DMS 273 (cell line): Measurements from ENCODE around the gene FREY1.

Experiments used
- DNase-seq: peaks from one replicate; lab custom pipeline; 2025; ENCODE audit not compliant: unreplicated experiment; lab: John Stamatoyannopoulos, UW

Gene FREY1

GRCh38 chr11:45872651-45873356, 34.3 kb downstream of the FREY1 start:
- peak; percentile 77 for DNase-seq

DNA sequence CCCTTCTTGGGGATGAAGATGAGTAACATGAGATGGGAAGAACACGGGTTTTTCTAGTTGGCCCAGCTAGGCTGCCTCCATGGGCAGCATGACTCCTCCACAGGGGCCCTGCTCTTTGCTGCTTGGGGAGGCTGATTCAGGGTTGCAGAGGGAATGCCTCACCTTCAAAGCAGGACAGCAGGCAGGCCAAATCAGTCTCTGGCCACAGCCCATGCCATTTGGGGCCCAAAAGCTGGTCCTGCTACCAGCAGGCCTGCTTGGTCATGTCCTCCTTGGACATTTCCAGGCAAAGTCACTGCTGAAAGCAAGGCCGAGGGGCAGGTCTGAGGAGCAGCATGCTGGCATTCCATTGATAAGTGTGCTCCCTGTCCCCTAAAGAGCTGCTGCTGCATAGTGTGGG, 35.4 kb downstream of the FREY1 start:
- no peak for DNase-seq

DNA sequence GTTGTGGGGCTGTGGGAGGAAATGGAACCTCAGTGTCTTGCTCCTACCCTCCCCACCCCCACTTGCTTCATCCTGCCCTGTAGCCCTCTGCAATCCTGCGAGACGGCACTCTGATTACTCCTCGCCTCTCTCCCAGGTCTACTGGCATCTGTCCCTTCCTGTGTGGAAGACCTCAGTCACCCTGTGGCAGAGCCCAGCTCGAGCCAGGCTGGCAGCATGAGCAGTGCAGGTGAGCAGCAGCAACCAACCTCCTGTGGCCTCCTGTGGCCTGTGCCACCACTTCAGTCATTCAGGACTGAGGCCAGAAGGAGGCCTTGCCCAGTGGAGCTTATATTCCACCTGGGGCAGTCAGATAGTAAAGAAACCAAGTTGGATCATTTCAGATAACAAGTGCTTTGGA, 36.4 kb downstream of the FREY1 start:
- DNase-seq: no peak

- DNase-seq: no peak
These were observed 37.5 kb downstream of the FREY1 start for GRCh38 chr11:45869551-45869950.

- no peak for DNase-seq
These were observed 43.0 kb downstream of the FREY1 start for GRCh38 chr11:45864041-45864440.

DNA sequence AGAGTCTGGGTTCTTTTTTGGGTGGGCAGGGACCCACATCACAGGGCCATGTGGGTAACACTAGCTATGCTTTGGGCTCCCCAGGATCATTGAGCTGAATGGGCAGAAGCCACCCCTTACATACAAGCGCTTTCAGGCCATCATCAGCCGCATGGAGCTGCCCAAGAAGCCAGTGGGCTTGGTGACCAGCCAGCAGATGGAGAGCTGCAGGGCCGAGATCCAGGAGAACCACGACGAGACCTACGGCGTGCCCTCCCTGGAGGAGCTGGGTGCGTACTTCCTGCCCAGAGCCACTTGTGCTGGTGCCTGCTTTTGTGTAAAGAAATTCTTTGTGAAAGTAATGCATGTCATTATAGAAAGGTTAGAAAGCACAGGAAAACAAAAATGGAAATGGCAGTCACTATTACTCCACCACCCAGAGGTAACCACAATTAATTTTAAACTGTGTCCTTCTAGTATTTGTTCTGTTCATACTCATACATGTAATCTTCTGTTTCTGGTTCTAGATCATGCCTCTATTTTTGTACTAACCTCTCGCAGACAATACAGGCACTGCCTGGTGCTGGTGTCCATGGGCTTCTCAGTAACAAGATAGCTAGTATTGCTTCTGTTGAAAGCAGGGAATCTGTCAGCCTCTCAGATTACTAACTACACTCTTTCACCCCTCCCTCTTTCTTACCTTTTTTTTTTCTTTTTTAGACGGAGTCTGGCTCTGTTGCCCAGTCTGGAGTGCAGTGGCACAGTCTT, 46.1 kb downstream of the FREY1 start:
- DNase-seq: no peak

DNA sequence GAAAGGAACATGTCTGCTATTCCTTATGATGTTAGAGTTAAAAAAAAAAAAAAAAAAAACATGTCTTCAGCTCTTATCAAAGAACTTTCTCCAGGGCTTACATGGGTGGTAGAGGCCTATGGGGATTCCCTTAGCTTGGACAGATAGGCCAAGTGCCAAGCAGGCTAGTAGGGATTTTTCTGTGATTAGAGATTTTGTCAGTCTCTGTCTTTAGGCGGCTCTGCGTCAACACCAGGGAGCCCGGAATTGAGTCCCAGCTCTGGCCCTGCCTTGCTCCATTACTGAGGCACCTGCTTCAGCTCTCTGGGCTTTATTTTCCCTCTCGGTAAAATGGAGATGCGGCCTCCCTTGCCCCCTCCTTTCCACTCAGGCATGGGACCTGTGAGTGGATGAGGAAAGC, 46.7 kb downstream of the FREY1 start:
- DNase-seq: no peak

GRCh38 chr11:45859661-45860140, 47.4 kb downstream of the FREY1 start:
- peak; percentile 93 for DNase-seq

DNA sequence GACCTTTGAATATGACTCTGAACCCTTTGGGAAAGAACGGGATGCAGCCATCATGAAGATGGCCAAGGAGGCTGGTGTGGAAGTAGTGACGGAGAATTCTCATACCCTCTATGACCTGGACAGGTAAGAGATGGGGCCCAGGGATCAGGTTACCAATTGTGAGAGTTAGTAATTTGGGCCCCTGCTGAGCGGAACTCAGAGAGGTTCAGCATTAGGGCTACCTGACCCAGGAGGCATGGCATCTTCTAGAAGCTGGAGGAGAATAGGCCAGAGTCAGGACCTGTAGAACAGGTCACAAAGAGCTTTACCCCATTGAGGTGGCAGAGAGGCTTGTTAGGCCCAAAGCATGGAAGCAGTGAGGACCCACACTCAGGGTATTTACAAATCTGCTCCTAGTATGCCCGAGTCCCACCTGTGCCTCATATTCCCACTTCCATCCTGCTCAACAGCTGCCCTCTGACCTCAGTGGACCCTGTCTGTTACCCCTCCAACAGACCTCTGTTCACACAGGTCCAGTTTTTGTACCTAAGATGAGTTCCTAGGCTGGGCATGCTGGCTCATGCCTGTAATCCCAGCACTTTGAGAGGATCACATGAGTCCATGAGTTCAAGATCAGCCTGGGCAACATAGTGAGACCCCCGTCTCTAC, 48.2 kb downstream of the FREY1 start:
- no peak for DNase-seq

- DNase-seq: peak; percentile 18
These were observed 49.1 kb downstream of the FREY1 start for GRCh38 chr11:45857961-45858474.
